Stimulated activated CD8-positive, alpha-beta memory T cell treated with anti-CD3 and anti-CD28 coated beads, Interleukin-4, amount 100 ng/mL, for 24 hours (primary cell): Measurements from ENCODE around the gene SEPTIN10.
A peak's percentile ranks its signal among the peaks of the same experiment; 100 is the strongest.
"Not testable (repeated sequence)": the region's sequence is repeated elsewhere in the genome, so short reads cannot be mapped to it uniquely, and the experiment has no call there.

Source experiments
- DNase-seq: peaks from one replicate; pipeline ENCODE4 v3.0.0-alpha.2; 2020; ENCODE audit warnings: low read depth

SEPTIN10 gene

GRCh38 chr2:109545828-109546713 is 67.7 kb downstream of the SEPTIN10 start:
- peak; percentile 49 for DNase-seq

DNA sequence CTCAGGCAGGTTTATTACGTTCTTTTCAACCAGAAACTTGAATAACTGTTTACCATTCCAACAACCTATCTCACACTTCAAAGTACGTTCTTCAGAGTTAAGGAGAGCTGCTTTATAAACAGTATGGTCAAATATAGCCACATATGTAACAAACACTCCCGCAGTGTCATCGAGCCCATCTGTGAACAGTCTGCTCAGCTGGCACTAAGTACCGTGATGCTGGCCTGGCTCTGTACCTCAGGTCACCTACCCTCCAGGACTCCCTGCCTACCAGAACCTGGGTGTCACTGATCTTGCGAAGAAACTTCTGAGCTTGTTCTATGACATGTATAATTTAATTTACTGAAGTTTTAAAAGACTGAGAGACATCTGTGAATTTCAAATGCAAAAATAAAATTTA is 71.4 kb downstream of the SEPTIN10 start:
- no peak for DNase-seq

DNA sequence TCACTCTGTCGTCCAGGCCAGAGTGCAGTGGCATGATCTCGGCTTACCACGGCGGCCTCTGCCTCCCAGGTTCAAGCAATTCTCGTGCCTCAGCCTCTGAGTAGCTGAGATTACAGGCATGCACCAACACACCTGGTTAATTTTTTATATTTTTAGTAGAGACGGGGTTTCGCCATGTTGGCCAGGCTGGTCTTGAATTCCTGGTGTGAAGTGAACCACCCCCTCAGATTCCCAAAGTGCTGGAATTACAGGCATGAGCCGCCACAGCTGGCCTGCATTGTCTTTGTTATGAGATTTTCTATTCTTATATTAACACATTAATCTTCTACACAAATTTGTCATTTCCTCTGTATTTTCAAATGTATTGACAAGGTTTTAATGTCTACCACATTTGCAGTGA is 75.2 kb downstream of the SEPTIN10 start:
- no peak for DNase-seq

GRCh38 chr2:109537565-109538222 is 76.1 kb downstream of the SEPTIN10 start:
- no peak for DNase-seq

DNA sequence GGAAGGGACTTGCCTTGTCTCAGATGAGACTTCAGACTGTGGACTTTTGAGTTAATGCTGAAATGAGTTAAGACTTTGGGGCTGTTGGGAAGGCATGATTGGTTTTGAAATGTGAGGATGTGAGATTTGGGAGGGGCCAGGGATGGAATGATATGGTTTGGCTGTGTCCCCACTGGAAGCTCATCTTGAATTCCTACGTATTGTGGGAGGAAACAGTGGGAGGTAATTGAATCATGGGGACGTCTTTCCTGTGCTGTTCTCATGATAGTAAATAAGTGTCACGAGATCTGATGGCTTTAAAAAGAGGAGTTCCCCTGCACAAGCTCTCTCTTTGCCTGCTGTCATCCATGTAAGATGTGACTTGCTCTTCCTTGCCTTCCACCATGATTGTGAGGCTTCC is 77.2 kb downstream of the SEPTIN10 start:
- DNase-seq = not testable (repeated sequence)

- no peak for DNase-seq
Measured at GRCh38 chr2:109535217-109535946, 78.4 kb downstream of the SEPTIN10 start.

DNA sequence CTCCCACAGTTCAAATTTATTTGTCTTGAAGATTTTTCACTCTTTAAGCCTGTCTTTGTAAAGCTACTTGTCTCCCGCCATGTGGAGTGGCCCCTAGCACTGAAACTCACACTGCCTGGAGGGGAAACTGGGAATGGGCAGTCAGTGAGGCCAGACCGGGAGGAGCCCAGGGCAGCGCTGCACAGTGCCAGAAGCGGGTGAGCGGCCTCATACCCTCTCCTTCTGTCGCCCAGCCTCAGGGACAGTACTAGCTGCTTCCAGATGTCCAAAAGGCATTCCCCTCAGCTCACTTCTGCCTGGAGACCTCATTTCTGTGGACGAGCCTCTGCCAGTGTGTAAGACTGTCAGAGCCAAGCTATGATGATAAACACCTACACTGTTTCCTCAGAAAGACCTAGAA is 79.9 kb downstream of the SEPTIN10 start:
- no peak for DNase-seq

DNA sequence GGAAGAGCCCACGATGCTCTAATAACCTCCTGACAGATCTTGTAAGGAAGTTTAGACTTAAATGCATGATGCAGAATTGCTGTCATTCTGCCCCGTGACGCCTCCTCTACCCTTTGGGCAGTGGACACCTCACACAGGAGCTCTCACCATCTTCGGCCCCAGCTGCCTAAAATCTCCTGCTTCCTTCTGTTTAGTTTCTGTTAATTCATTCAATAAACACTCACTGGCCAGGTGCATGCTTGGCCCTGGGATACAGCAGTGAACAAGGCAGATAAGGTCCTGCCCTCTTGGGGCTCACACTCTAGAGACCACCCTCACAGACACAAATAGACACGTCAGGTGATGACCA is 81.1 kb downstream of the SEPTIN10 start:
- DNase-seq = no peak

DNA sequence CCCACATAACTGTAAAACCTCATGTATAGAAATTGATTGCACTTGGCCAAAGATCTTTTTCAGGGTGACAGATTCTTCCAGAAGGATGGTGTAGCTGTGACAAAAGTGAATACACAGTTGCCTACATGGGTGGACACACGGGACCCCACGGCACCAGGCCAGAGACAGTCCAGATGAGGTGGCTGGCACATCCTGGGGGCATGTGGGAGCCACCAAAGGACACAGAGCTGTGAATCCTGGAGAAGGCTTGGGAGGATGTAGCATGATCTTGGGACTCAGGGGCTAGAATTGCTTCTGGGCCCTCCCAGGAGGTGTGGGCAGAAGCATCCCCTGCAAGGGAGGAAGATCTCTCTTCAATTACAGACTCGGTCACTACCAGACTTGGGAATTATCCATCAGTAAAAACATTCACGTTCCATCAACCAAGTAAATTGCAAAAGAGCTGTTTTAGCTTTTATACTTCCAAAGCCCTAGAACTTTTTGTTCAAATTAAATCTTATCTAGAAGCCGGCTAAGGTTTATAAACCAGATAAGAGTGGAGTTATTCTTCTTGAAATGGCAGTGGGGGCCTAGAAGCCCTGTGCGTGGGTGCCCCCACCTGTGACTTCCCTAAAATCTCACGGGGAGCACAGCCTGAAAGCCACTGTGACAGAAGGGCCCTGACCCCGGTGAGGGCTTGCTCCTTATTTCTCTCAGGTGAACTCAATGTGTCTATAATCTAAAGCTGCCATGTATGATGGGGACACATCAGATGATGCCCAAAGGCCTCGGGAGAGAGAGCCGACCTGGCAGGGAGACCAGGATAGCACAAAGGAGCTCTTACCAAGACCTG is 81.7 kb downstream of the SEPTIN10 start:
- no peak for DNase-seq

DNA sequence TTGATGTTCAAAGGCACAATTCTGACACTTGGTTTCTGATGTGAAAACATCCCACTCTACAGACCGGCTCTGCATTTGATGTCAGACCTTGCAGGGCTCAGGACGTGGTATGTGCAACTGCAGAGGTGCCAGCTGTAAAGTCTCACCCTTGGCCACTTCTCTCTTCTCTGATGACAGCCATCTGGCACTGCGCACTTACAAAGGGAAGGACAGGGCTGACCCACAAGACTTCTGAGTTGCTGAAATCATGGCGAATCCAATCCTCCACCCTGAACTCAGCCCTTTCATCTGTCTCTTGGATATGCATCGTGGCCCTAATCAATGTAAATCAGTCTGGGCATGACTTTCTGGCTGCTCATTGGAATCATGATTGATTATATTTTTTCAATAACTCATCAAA is 82.5 kb downstream of the SEPTIN10 start:
- DNase-seq = no peak

GRCh38 chr2:109530712-109531111 is 83.1 kb downstream of the SEPTIN10 start:
- no peak for DNase-seq

- no peak for DNase-seq
Measured at GRCh38 chr2:109529532-109530449, 84.0 kb downstream of the SEPTIN10 start.

GRCh38 chr2:109528811-109529501 is 84.8 kb downstream of the SEPTIN10 start:
- no peak for DNase-seq

GRCh38 chr2:109527846-109528705 is 85.7 kb downstream of the SEPTIN10 start:
- DNase-seq = no peak

DNA sequence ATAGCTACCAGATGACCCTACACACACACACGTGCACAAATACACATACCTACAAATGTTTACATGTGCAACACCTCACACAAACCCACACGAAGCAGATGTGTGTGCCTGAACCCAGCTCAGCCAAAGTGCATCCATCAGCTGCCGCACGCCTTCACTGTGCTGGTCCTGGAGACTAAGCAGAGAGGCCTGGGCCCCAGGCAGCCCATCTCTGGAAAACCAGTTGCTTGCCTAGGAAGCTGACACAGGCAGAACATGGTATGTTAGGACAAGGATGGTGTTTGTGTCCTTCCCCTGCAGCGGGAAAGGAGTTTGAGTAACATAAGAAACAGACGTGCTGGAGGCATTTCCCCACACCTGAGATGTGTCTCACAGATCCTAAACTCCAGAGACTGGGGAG is 86.7 kb downstream of the SEPTIN10 start:
- no peak for DNase-seq

DNA sequence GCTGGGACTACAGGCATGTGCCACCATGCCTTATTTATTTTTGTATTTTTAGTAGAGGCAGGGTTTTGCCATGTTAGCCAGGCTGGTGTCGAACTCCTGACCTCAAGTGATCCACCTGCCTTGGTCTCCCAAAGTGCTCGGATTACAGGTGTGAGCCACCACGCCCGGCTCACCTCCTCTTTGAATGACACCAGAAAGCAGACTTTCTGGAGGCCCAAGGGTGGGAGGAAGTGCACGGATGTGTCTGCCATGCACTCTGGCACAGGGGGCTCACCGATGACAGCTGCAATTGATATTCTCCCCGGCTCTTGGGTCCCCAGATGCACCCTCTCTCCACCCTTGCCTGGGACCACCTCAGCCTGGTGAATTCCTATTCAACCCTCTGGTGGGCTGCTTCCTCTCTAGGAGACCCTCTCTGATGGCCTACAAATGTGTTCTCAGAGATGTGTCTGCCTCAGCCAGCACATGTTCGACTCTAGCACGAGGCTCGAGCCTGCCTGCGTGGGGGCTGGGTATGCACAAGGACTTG is 87.3 kb downstream of the SEPTIN10 start:
- DNase-seq = no peak

DNA sequence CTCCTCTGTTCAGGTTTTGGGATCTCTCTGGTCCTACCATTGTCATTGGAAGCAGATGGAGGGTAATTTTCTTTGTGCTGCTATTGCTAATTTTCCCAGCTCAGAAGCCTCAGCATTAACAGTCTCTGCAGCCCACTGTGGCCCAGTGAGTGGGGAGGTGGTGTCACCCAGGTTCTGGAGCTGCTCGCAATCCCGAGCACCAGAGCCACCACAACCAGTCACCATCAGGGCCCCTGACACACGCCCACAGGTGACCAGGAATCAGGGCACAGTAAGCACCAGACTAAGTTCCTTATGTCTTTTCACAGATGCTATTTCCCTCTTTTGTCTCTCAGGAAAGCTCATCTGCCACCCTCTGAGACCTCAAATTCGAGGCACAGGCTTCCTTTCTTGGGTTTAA is 87.9 kb downstream of the SEPTIN10 start:
- DNase-seq = no peak

GRCh38 chr2:109523536-109524361 is 90.0 kb downstream of the SEPTIN10 start:
- no peak for DNase-seq
